Measurements from ENCODE around the gene MT3. TPM values are rescaled to one million over a fixed set of nuclear protein-coding genes. Genes with fewer than 3 reads are reported as not detected.

Gene MT3
- total and polyA plus RNA-seq, 2 of the 8 experiments (the other 6 are each of a cell fraction or from before 2014, with no cell fraction given), result 0.17 TPM; not detected in 1

DNA sequence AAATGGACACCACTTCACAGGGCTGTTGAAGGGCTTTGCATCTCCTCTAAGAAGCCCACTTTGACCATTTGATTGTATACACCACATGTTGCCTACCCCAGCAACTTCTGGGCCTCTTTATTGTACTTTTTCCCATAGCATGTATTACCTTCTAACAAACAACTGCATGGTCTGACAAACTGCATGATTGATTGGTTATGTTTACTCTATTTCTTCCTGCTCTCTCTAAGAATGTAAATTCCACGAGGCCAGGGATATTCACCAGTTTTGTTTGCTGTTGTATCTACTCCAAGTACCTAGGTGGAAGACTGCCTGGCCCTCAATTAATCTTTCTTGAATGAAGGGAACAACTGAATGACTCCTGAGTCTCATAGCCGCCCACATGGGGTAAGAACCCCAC, 47.3 kb upstream of the MT3 start:
- H2BK15ac ChIP-seq (ENCODE audit: low read length), result no peak overlapping the region
- no peak overlapping the region for H3K4me3 ChIP-seq (ENCODE audit: extremely low read depth in 1 of 4, insufficient read depth in 2 of 4, low read depth in 3 of 4, low read length in 4 of 4)
- no peak overlapping the region for H3K18ac ChIP-seq (ENCODE audit: extremely low read depth, low read length)
- H3K23ac ChIP-seq (ENCODE audit: insufficient read length), result no peak overlapping the region
- ChIA-PET POLR2A (ENCODE audit: partially characterized antibody) (no interaction called here), CTCF (ENCODE audit: partially characterized antibody) (interaction anchor here (1.0 kb wide), 1 partner anchor 73 kb away, joined by 3 read pairs; no protein-coding TSS in a partner anchor)
- no peak overlapping the region for H3K4me2 ChIP-seq (ENCODE audit: insufficient read depth in 1 of 2, low read depth in 2 of 2, low read length in 2 of 2)
- no peak overlapping the region for H3K9ac ChIP-seq (replicated peaks in 1 of 4; ENCODE audit: extremely low read depth in 1 of 4, low read depth in 3 of 4, low read length in 3 of 4)
- FAIRE-seq (no peak), DNase-seq (ENCODE audit: low read depth in 1 of 2, low spot score in 2 of 2) (no peak)
- WGBS, 2 experiments (ENCODE audit: extremely low coverage in 1 of 2, insufficient coverage in 1 of 2, insufficient read length in 1 of 2, insufficient replicate concordance in 2 of 2, low coverage in 1 of 2, low lambda C conversion rate in 2 of 2, missing lambda C conversion rate in 1 of 2), result 40% methylated on average over 2 of the region's 2 CpGs; no CpG with 5 or more reads in 1 of the 2 experiments
- H3K14ac ChIP-seq (ENCODE audit: insufficient read length), result no peak overlapping the region
- no peak overlapping the region for H2BK5ac ChIP-seq (ENCODE audit: low read depth, low read length)
- no peak overlapping the region for H2BK20ac ChIP-seq (ENCODE audit: low read length)
- no peak overlapping the region for H2BK12ac ChIP-seq (ENCODE audit: low read depth, low read length)
- H2AK5ac ChIP-seq (ENCODE audit: low read depth, low read length), result no peak overlapping the region
- H3K79me2 ChIP-seq (ENCODE audit: control insufficient read depth in 1 of 2, insufficient read depth in 2 of 2, low read length in 2 of 2), result no peaks in the 10 kb centered on the region
- H3K56ac ChIP-seq (replicated peaks; ENCODE audit: insufficient read length, low read depth, low read length), result no peak overlapping the region
- no peaks in the 10 kb centered on the region for H3K36me3 ChIP-seq (ENCODE audit: control insufficient read depth in 2 of 4, insufficient read depth in 4 of 4, low read length in 3 of 4)
- H2AFZ ChIP-seq (ENCODE audit: low read length), result no peak overlapping the region
- no peak overlapping the region for H4K5ac ChIP-seq (ENCODE audit: insufficient read length, low read depth, low read length)
- H3K79me1 ChIP-seq (ENCODE audit: low read depth, low read length), result no peaks in the 10 kb centered on the region
- H3K9me3 ChIP-seq (ENCODE audit: insufficient read depth in 2 of 2, low read depth in 1 of 2, low read length in 1 of 2), result no peaks in the 10 kb centered on the region
- H2BK120ac ChIP-seq (replicated peaks; ENCODE audit: low read depth, low read length), result no peak overlapping the region
- no peak overlapping the region for H3K27ac ChIP-seq (ENCODE audit: low read depth, low read length)
- H3K23me2 ChIP-seq (ENCODE audit: low read depth, low read length), result no peaks in the 10 kb centered on the region
- no peak overlapping the region for H3K4ac ChIP-seq (replicated peaks; ENCODE audit: insufficient read length, low read depth, low read length)
- H4K91ac ChIP-seq (replicated peaks; ENCODE audit: insufficient read length, low read length), result no peak overlapping the region
- H3K4me1 ChIP-seq (replicated peaks in 1 of 4; ENCODE audit: control insufficient read depth in 3 of 4, insufficient read depth in 4 of 4, low read length in 3 of 4), result peaks cover 2 to 4% (median 3%) of the 10 kb centered on the region in 4 experiments; a peak in 5 of 7 replicates
- peaks cover 0 to 7% (median 6%) of the 10 kb centered on the region in 4 experiments; a peak in 3 of 7 replicates for H3K27me3 ChIP-seq (replicated peaks in 1 of 4; ENCODE audit: control insufficient read depth in 3 of 4, extremely low read depth in 1 of 4, insufficient read depth in 3 of 4, low read length in 3 of 4)
- H4K20me1 ChIP-seq (replicated peaks in 1 of 2; ENCODE audit: control insufficient read depth in 1 of 2, insufficient read depth in 2 of 2, low read length in 2 of 2), result no peaks in the 10 kb centered on the region
- no peak overlapping the region for H4K8ac ChIP-seq (ENCODE audit: extremely low read depth, insufficient read depth, low read length)
- TF ChIP-seq SRF (IDR thresholded peaks at IDR 0.05; ENCODE audit: low read depth, low read length) (no peak), ZNF274 (IDR thresholded peaks at IDR 0.05; ENCODE audit: borderline replicate concordance, extremely low read depth, low read length) (no peak), TAF1 (IDR thresholded peaks at IDR 0.05; ENCODE audit: low read depth, low read length) (no peak), CREB1 (IDR thresholded peaks at IDR 0.05) (no peak), FOSL1 (IDR thresholded peaks at IDR 0.05; ENCODE audit: insufficient read depth, low read depth, low read length) (no peak), CBX5 (IDR thresholded peaks at IDR 0.05; ENCODE audit: low read depth, low read length) (no peak), TAF7 (optimal IDR thresholded peaks at IDR 0.05; ENCODE audit: borderline replicate concordance, low read depth, low read length) (no peak), EGR1 (IDR thresholded peaks at IDR 0.05; ENCODE audit: borderline replicate concordance, low read depth, low read length) (no peak), NANOG (IDR thresholded peaks at IDR 0.05; ENCODE audit: insufficient read depth, low read depth, low read length, poor library complexity, severe bottlenecking) (no peak), YY1 (IDR thresholded peaks at IDR 0.05; ENCODE audit: low read depth, low read length) (no peak), CBX8 (IDR thresholded peaks at IDR 0.05; ENCODE audit: borderline replicate concordance, low read depth, low read length) (no peak), CEBPB (IDR thresholded peaks at IDR 0.05; ENCODE audit: low read depth, low read length) (no peak), TEAD4 (IDR thresholded peaks at IDR 0.05; ENCODE audit: low read depth, low read length) (no peak)
- TF ChIP-seq, protein P1, sequence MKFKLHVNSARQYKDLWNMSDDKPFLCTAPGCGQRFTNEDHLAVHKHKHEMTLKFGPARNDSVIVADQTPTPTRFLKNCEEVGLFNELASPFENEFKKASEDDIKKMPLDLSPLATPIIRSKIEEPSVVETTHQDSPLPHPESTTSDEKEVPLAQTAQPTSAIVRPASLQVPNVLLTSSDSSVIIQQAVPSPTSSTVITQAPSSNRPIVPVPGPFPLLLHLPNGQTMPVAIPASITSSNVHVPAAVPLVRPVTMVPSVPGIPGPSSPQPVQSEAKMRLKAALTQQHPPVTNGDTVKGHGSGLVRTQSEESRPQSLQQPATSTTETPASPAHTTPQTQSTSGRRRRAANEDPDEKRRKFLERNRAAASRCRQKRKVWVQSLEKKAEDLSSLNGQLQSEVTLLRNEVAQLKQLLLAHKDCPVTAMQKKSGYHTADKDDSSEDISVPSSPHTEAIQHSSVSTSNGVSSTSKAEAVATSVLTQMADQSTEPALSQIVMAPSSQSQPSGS (IDR thresholded peaks at IDR 0.05; ENCODE audit: low read length), result no peak

Measured in H1 (cell line).